Measurements from ENCODE around the gene DHRS9. TPM values are rescaled to one million over a fixed set of nuclear protein-coding genes. Genes with fewer than 3 reads are reported as not detected.

DHRS9 gene
- total RNA-seq, 1 donor from 2014 or later: 7.3 TPM

GRCh38 chr2:169038338-169038757 lies 31.0 kb upstream of the DHRS9 start:
- no peaks in the 10 kb centered on the region for H3K36me3 ChIP-seq
- H3K27me3 ChIP-seq (ENCODE audit: low read depth): no peaks in the 10 kb centered on the region
- TF ChIP-seq CTCF (IDR thresholded peaks at IDR 0.05; ENCODE audit: borderline replicate concordance): no peak
- H3K4me3 ChIP-seq: no peak overlapping the region
- H3K9me3 ChIP-seq (replicated peaks): peaks cover 19% of the 10 kb centered on the region
- intact Hi-C loops (cut with micrococcal nuclease): no loop called here
- H3K4me1 ChIP-seq: no peaks in the 10 kb centered on the region
- DNase-seq: no peak
- H3K27ac ChIP-seq (replicated peaks): no peak overlapping the region

GRCh38 chr2:169039702-169040101 lies 29.7 kb upstream of the DHRS9 start:
- H3K27ac ChIP-seq (replicated peaks): no peak overlapping the region
- no peak for TF ChIP-seq CTCF (IDR thresholded peaks at IDR 0.05; ENCODE audit: borderline replicate concordance)
- no peak overlapping the region for H3K4me3 ChIP-seq
- H3K4me1 ChIP-seq: no peaks in the 10 kb centered on the region
- intact Hi-C loops (cut with micrococcal nuclease): no loop called here
- H3K36me3 ChIP-seq: no peaks in the 10 kb centered on the region
- no peaks in the 10 kb centered on the region for H3K27me3 ChIP-seq (ENCODE audit: low read depth)
- peaks cover 22% of the 10 kb centered on the region for H3K9me3 ChIP-seq (replicated peaks)
- DNase-seq: no peak

GRCh38 chr2:169041594-169041993 lies 27.8 kb upstream of the DHRS9 start:
- TF ChIP-seq CTCF (IDR thresholded peaks at IDR 0.05; ENCODE audit: borderline replicate concordance): no peak
- DNase-seq: no peak
- H3K27ac ChIP-seq (replicated peaks): no peak overlapping the region
- intact Hi-C loops (cut with micrococcal nuclease): no loop called here
- H3K4me3 ChIP-seq: no peak overlapping the region
- peaks cover 23% of the 10 kb centered on the region for H3K9me3 ChIP-seq (replicated peaks)
- H3K4me1 ChIP-seq: no peaks in the 10 kb centered on the region
- no peaks in the 10 kb centered on the region for H3K36me3 ChIP-seq
- no peaks in the 10 kb centered on the region for H3K27me3 ChIP-seq (ENCODE audit: low read depth)

- no peak overlapping the region for H3K4me3 ChIP-seq
- intact Hi-C loops (cut with micrococcal nuclease): no loop called here
- peaks cover 23% of the 10 kb centered on the region for H3K9me3 ChIP-seq (replicated peaks)
- DNase-seq: no peak
- TF ChIP-seq CTCF (IDR thresholded peaks at IDR 0.05; ENCODE audit: borderline replicate concordance): no peak
- H3K36me3 ChIP-seq: no peaks in the 10 kb centered on the region
- H3K4me1 ChIP-seq: no peaks in the 10 kb centered on the region
- H3K27ac ChIP-seq (replicated peaks): no peak overlapping the region
- no peaks in the 10 kb centered on the region for H3K27me3 ChIP-seq (ENCODE audit: low read depth)
Measured at GRCh38 chr2:169042856-169043255, 26.5 kb upstream of the DHRS9 start.

GRCh38 chr2:169046440-169047151 lies 22.8 kb upstream of the DHRS9 start:
- Histone ChIP-seq H3K36me3 (no peaks in the 10 kb centered on the region), H3K9me3 (replicated peaks) (peaks cover 23% of the 10 kb centered on the region), H3K4me1 (no peaks in the 10 kb centered on the region), H3K27ac (replicated peaks) (no peak overlapping the region), H3K4me3 (no peak overlapping the region), H3K27me3 (ENCODE audit: low read depth) (no peaks in the 10 kb centered on the region)
- DNase-seq: no peak
- TF ChIP-seq CTCF (IDR thresholded peaks at IDR 0.05; ENCODE audit: borderline replicate concordance): no peak
- intact Hi-C loops (cut with micrococcal nuclease): no loop called here

All from left ventricle myocardium inferior (tissue), 1 donor.